Colonic mucosa (tissue), 4 donors: ENCODE measurements around the gene KCTD18. TPM values are rescaled to one million over a fixed set of nuclear protein-coding genes. Genes with fewer than 3 reads are reported as not detected.

Source experiments
- DNase-seq: peaks from one replicate; pipeline ENCODE4 v3.0.0-alpha.2; 2020
- H3K27ac ChIP-seq: fragments of 200-600 bp; one replicate; pipeline ENCODE4 v1.8.0; 2021
- H3K27me3 ChIP-seq: fragments of 200-600 bp; one replicate; pipeline ENCODE4 v1.8.0; 2021
- H3K36me3 ChIP-seq: fragments of 200-600 bp; one replicate; pipeline ENCODE4 v1.8.0; 2021
- H3K4me1 ChIP-seq: fragments of 200-600 bp; one replicate; pipeline ENCODE4 v1.8.0; 2021; ENCODE audit warnings: mild to moderate bottlenecking
- H3K4me3 ChIP-seq: fragments of 200-600 bp; one replicate; pipeline ENCODE4 v1.8.0; 2021
- H3K9ac ChIP-seq, 2 donors: one replicate each; pipeline ENCODE4 v1.7.0; 2013; ENCODE audit warnings: control low read depth in 2 of 2, low read depth in 2 of 2, low read length in 2 of 2
- H3K9me3 ChIP-seq: fragments of 200-600 bp; one replicate; pipeline ENCODE4 v1.8.0; 2021
- CTCF ChIP-seq: fragments of 200-600 bp; IDR thresholded peaks from one replicate; pipeline ENCODE4 v1.8.0; 2022; ENCODE audit warnings: antibody characterized with exemption, mild to moderate bottlenecking
- intact Hi-C: fragments of 100-400 bp; cut with DNase I; formaldehyde crosslinking; loops from one replicate; pipeline ENCODE4 v1.14.1; 2022
- total RNA-seq, 2 donors: library from RNA; stranded (reverse); fragmentation: NEBNext Ultra II Directional in 1 of 2; extraction: Animal tissue kit (Norgen Biotek cat#: 25700) in 1 of 2; gene quantifications; one replicate each; pipeline ENCODE4 v1.2.1, GENCODE V29; 2021
- donor health status: healthy.
- donor health status: DM: no; HTN: no; CAD: no.
- donor health status: DM: no; HTN: no; CAD: no.

Gene KCTD18
- total RNA-seq, 2 donors from 2014 or later: 8.6 to 13.8 TPM

DNA sequence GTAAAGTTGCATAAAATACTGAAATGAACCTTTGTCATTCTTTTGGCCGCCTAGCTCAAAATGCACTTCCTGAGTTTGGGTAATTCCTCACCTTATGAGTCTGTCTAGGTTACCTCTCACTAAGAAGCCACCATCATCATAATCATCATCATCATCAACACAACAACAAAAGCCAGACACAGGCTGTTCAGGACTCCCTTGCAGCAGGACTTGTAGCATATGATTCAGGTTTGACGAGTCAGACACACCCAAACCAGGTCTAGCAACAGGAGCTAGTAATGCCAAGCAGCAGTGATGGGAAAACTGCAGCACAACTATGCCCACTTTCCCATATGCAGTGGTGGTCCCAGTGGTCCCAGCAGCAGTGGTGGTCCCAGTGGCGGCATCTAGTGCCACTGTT, 13.3 kb upstream of the KCTD18 start:
- peaks cover 4% of the 10 kb centered on the region for H3K4me1 ChIP-seq
- intact Hi-C loops: no loop called here
- no peak overlapping the region for H3K9ac ChIP-seq
- no peaks in the 10 kb centered on the region for H3K36me3 ChIP-seq
- peak overlapping the region; percentile 70 for H3K27ac ChIP-seq
- H3K9me3 ChIP-seq: no peaks in the 10 kb centered on the region
- H3K4me3 ChIP-seq: no peak overlapping the region
- DNase-seq: peak; percentile 54
- TF ChIP-seq CTCF: no peak
- H3K27me3 ChIP-seq: no peaks in the 10 kb centered on the region

DNA sequence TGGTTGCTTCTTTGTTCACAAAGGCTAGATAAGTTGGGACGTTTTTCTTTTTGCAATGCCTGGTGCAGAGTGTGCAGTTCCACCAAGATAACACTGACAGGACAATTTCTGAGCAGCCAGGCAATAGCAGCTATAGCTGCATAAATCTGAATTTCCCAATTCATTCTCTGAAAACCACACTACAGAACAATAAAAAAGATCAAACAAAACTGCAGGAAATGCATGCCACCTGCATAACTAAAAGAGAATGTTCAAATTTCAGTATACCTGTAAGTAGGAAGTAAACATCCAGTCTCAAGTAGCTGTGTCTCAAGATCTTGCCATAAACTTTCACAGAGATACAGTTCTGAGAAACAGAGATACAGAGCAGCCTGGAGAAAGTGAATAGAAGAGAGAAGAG, 5.3 kb upstream of the KCTD18 start:
- DNase-seq: no peak
- no peaks in the 10 kb centered on the region for H3K4me1 ChIP-seq
- H3K27ac ChIP-seq: no peak overlapping the region
- H3K36me3 ChIP-seq: no peaks in the 10 kb centered on the region
- no peak overlapping the region for H3K9ac ChIP-seq
- intact Hi-C loops: no loop called here
- H3K27me3 ChIP-seq: no peaks in the 10 kb centered on the region
- no peaks in the 10 kb centered on the region for H3K9me3 ChIP-seq
- H3K4me3 ChIP-seq: no peak overlapping the region
- TF ChIP-seq CTCF: no peak

DNA sequence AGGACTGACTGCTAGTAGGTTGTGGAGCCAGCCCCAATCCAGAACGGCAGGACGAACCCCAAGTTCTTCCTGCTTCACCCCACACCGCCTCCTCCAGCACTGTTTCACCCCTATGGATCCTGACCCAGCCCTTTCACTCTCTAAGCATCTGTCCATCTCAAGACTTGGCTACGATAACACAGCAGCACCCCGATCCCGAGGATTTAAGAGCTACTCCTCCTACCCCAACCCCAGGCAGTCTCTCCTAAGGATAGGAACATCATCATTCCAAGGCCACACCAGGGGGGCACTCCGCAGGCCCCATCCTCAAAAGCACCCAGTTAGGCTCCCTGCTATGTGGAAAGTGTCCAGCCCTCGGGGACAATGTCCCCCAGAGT, 645 bp downstream of the KCTD18 start:
- TF ChIP-seq CTCF: no peak
- Histone ChIP-seq H3K9me3 (no peaks in the 10 kb centered on the region), H3K9ac (peak overlapping the region; percentile 78 to 84), H3K27me3 (no peaks in the 10 kb centered on the region), H3K27ac (peak overlapping the region; percentile 78), H3K4me1 (no peaks in the 10 kb centered on the region), H3K4me3 (peak overlapping the region; percentile 70), H3K36me3 (no peaks in the 10 kb centered on the region)
- DNase-seq: peak; percentile 36
- intact Hi-C loops: no loop called here

- Histone ChIP-seq H3K27me3 (no peaks in the 10 kb centered on the region), H3K4me1 (no peaks in the 10 kb centered on the region), H3K9ac (no peak overlapping the region), H3K27ac (no peak overlapping the region), H3K4me3 (no peak overlapping the region), H3K36me3 (no peaks in the 10 kb centered on the region), H3K9me3 (no peaks in the 10 kb centered on the region)
- intact Hi-C loops: no loop called here
- TF ChIP-seq CTCF: no peak
- no peak for DNase-seq
These were observed 2.7 kb downstream of the KCTD18 start for GRCh38 chr2:200507179-200507578.

DNA sequence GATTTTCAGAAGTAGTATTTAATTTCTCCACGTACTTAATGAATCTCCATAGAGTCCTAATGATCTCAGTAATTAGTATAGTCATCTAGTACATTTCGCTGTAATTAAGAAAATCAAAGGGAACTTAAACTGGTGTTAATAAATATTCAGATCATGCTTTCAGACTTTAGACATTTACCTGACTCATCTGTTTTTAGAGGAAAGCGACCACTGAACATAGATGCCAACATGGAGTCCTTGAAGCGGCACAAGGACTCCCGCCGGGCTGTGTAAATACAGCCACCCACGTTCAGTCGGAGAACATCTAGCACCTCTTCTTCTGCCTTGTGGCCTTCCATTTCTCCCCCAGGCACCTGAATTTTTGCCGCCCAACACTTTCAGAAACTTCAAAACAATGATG, 3.2 kb downstream of the KCTD18 start:
- H3K27me3 ChIP-seq: no peaks in the 10 kb centered on the region
- TF ChIP-seq CTCF: no peak
- DNase-seq: no peak
- H3K4me3 ChIP-seq: no peak overlapping the region
- no peaks in the 10 kb centered on the region for H3K4me1 ChIP-seq
- H3K9ac ChIP-seq: no peak overlapping the region
- H3K36me3 ChIP-seq: no peaks in the 10 kb centered on the region
- H3K27ac ChIP-seq: no peak overlapping the region
- intact Hi-C loops: no loop called here
- no peaks in the 10 kb centered on the region for H3K9me3 ChIP-seq

- Histone ChIP-seq H3K36me3 (no peaks in the 10 kb centered on the region), H3K4me3 (no peak overlapping the region), H3K27ac (no peak overlapping the region), H3K9me3 (no peaks in the 10 kb centered on the region), H3K4me1 (no peaks in the 10 kb centered on the region), H3K27me3 (no peaks in the 10 kb centered on the region), H3K9ac (no peak overlapping the region)
- no peak for DNase-seq
- TF ChIP-seq CTCF: no peak
- intact Hi-C loops: no loop called here
These were observed 7.7 kb downstream of the KCTD18 start for GRCh38 chr2:200502196-200502595.
